ENCODE measurements around the gene UCK2.
"Not testable (repeated sequence)": the region's sequence is repeated elsewhere in the genome, so short reads cannot be mapped to it uniquely, and the experiment has no call there.

UCK2 gene

GRCh38 chr1:165827268-165828102 lies at the start of gene UCK2:
Gene UCK2, plus strand, starts transcription at chr1:165827614. Its CDS starts 220 bp downstream, at chr1:165827834.
- no peak for TF ChIP-seq ELF4 (IDR thresholded peaks at IDR 0.05)
- TF ChIP-seq FOXM1 (IDR thresholded peaks at IDR 0.05; ENCODE audit: borderline replicate concordance), result peak; percentile 64
- TF ChIP-seq HDGF (IDR thresholded peaks at IDR 0.05; ENCODE audit: borderline replicate concordance), result no peak
- TF ChIP-seq LEF1 (IDR thresholded peaks at IDR 0.05; ENCODE audit: borderline replicate concordance), result no peak
- TF ChIP-seq SUZ12 (IDR thresholded peaks at IDR 0.05), result no peak
- no peak for TF ChIP-seq ZNF384 (IDR thresholded peaks at IDR 0.05)
- TF ChIP-seq PKNOX1 (IDR thresholded peaks at IDR 0.05), result no peak
- TF ChIP-seq SP1 (IDR thresholded peaks at IDR 0.05), result no peak
- POLR2A ChIA-PET, result interaction anchor here (2.5 to 3.5 kb wide), 3 partner anchors 11 to 58 kb away, joined by 9 to 32 read pairs (median 22); partner anchors contain the start of gene TMCO1
- CTCF ChIA-PET, result interaction anchor here (0.6 to 1.2 kb wide), 2 partner anchors 11 to 87 kb away, joined by 3 read pairs; no protein-coding TSS in a partner anchor
- DNase-seq (ENCODE audit: extremely low spot score), result peak; percentile 89

GRCh38 chr1:165778197-165778596 lies 49.2 kb upstream of the UCK2 start:
- DNase-seq (ENCODE audit: extremely low spot score); CTCF ChIA-PET; POLR2A ChIA-PET: not testable (repeated sequence)

- CTCF ChIA-PET; DNase-seq (ENCODE audit: extremely low spot score); POLR2A ChIA-PET: not testable (repeated sequence)
These were observed 43.9 kb upstream of the UCK2 start for GRCh38 chr1:165783519-165783918.

- DNase-seq (ENCODE audit: extremely low spot score), result no peak
- POLR2A ChIA-PET, result no interaction called here
- CTCF ChIA-PET, result no interaction called here
- TF ChIP-seq HDGF (IDR thresholded peaks at IDR 0.05; ENCODE audit: borderline replicate concordance) (no peak), TARDBP (IDR thresholded peaks at IDR 0.05) (no peak), CTBP1 (IDR thresholded peaks at IDR 0.05; ENCODE audit: borderline replicate concordance) (no peak), NFRKB (IDR thresholded peaks at IDR 0.05) (no peak), FOXK2 (IDR thresholded peaks at IDR 0.05) (no peak), PKNOX1 (IDR thresholded peaks at IDR 0.05) (no peak), ARNT (IDR thresholded peaks at IDR 0.05) (no peak), L3MBTL2 (conservative IDR thresholded peaks at IDR 0.05) (no peak), SUZ12 (IDR thresholded peaks at IDR 0.05) (no peak), FOXA1 (IDR thresholded peaks at IDR 0.05) (no peak)
These were observed 39.7 kb upstream of the UCK2 start for GRCh38 chr1:165787741-165788140.

- no peak for TF ChIP-seq LEF1 (IDR thresholded peaks at IDR 0.05; ENCODE audit: borderline replicate concordance)
- TF ChIP-seq FOXK2 (IDR thresholded peaks at IDR 0.05), result no peak
- no peak for TF ChIP-seq NFRKB (IDR thresholded peaks at IDR 0.05)
- no peak for TF ChIP-seq ZNF384 (IDR thresholded peaks at IDR 0.05)
- TF ChIP-seq FOXA1 (IDR thresholded peaks at IDR 0.05), result no peak
- no peak for TF ChIP-seq ELF4 (IDR thresholded peaks at IDR 0.05)
- no peak for TF ChIP-seq PKNOX1 (IDR thresholded peaks at IDR 0.05)
- no peak for TF ChIP-seq ARNT (IDR thresholded peaks at IDR 0.05)
- TF ChIP-seq SUZ12 (IDR thresholded peaks at IDR 0.05), result no peak
- no peak for TF ChIP-seq TARDBP (IDR thresholded peaks at IDR 0.05)
- no peak for TF ChIP-seq CTBP1 (IDR thresholded peaks at IDR 0.05; ENCODE audit: borderline replicate concordance)
- TF ChIP-seq HDGF (IDR thresholded peaks at IDR 0.05; ENCODE audit: borderline replicate concordance), result no peak
- no peak for TF ChIP-seq SP1 (IDR thresholded peaks at IDR 0.05)
- POLR2A ChIA-PET, result interaction anchor here (1.9 kb wide), 1 partner anchor 25 kb away, joined by 4 read pairs; the partner anchor contains the start of gene TMCO1
- CTCF ChIA-PET, result no interaction called here
- DNase-seq (ENCODE audit: extremely low spot score), result no peak
These were observed 33.5 kb upstream of the UCK2 start for GRCh38 chr1:165793951-165794350.

- ChIA-PET CTCF (no interaction called here), POLR2A (no interaction called here)
- no peak for DNase-seq (ENCODE audit: extremely low spot score)
These were observed 31.5 kb upstream of the UCK2 start for GRCh38 chr1:165795894-165796293.

More at GRCh38 chr1:165795894-165796293, 31.5 kb upstream of the UCK2 start:
- TF ChIP-seq PKNOX1 (IDR thresholded peaks at IDR 0.05) (no peak), ZNF384 (IDR thresholded peaks at IDR 0.05) (no peak), NFRKB (IDR thresholded peaks at IDR 0.05) (no peak), ELF4 (IDR thresholded peaks at IDR 0.05) (no peak), L3MBTL2 (conservative IDR thresholded peaks at IDR 0.05) (no peak), ARNT (IDR thresholded peaks at IDR 0.05) (no peak), BHLHE40 (IDR thresholded peaks at IDR 0.05; ENCODE audit: borderline replicate concordance) (no peak), LEF1 (IDR thresholded peaks at IDR 0.05; ENCODE audit: borderline replicate concordance) (no peak)

Measured in HEK293T (cell line).